ENCODE results near the gene SLC5A10. TPM values are rescaled to one million over a fixed set of nuclear protein-coding genes. Genes with fewer than 3 reads are reported as not detected.

Gene SLC5A10
- total RNA-seq, 1 experiment from 2014 or later = not detected

DNA sequence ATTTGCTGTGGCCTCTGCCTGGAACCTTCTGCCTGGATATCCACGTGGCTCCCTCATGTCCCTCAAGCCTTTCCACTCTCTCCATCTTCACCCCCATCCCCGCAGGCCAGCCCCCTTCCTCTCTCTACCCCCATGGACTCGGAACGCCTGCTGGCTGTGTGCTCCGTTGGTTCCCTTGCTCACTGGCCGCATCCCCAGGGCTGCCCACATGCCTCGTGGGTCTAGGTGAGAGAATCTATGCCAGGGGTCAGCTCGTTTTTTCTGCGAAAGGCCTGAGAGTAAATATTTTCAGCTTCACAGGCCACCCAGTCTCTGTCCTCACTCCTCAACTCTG, 12.0 kb downstream of the SLC5A10 start:
- Mint-ChIP-seq H3K4me1 (peaks cover 27 to 29% of the 10 kb centered on the region in 2 experiments), H3K9me3 (no peaks in the 10 kb centered on the region), H3K36me3 (ENCODE audit: insufficient read depth in 1 of 3, low read depth in 3 of 3) (peaks cover 0 to 2% (median 0%) of the 10 kb centered on the region in 3 experiments; a peak in 1 of 7 replicates), H3K27ac (peak overlapping the region in 1 of 3 experiments; percentile 81; a peak in 2 of 7 replicates), H3K27me3 (ENCODE audit: low read depth) (no peaks in the 10 kb centered on the region), H3K4me3 (no peak overlapping the region; a peak in 1 of 5 replicates)
- Histone ChIP-seq H3K23ac (ENCODE audit: insufficient read length, low read depth, low read length) (no peak overlapping the region), H3T11ph (ENCODE audit: low read length) (no peak overlapping the region), H2BK15ac (ENCODE audit: low read depth, low read length) (no peak overlapping the region), H3K4me2 (ENCODE audit: insufficient read depth, insufficient read length, low read length) (no peak overlapping the region), H2BK12ac (ENCODE audit: insufficient read length, low read depth, low read length) (no peak overlapping the region), H3K14ac (ENCODE audit: insufficient read depth, low read length) (no peak overlapping the region; the same call in 1 of the 2 replicates), H2AK5ac (ENCODE audit: insufficient read length, low read length) (no peak overlapping the region), H4K5ac (ENCODE audit: insufficient read length, low read depth, low read length) (no peak overlapping the region), H3K4me1 (ENCODE audit: insufficient read depth, low read length) (no peaks in the 10 kb centered on the region), H4K8ac (replicated peaks; ENCODE audit: insufficient read length, low read depth, low read length) (no peak overlapping the region), H3K9ac (ENCODE audit: extremely low read depth, insufficient read length, low read length) (no peak overlapping the region), H3K4ac (ENCODE audit: low read depth, low read length) (no peak overlapping the region), H2BK20ac (ENCODE audit: low read depth, low read length, poor library complexity, severe bottlenecking) (no peak overlapping the region), H2BK5ac (ENCODE audit: insufficient read length, low read length) (no peak overlapping the region), H3K79me1 (ENCODE audit: insufficient read depth, low read depth, low read length, poor library complexity, severe bottlenecking) (no peaks in the 10 kb centered on the region), H4K20me1 (ENCODE audit: control insufficient read depth, insufficient read depth, insufficient read length) (no peaks in the 10 kb centered on the region), H3K9me3 (ENCODE audit: control insufficient read depth, low read depth, low read length) (no peaks in the 10 kb centered on the region), H4K91ac (ENCODE audit: insufficient read length, low read depth, low read length) (no peak overlapping the region), H3K27me3 (ENCODE audit: insufficient read depth, low read length) (no peaks in the 10 kb centered on the region), H3K56ac (ENCODE audit: insufficient read length, low read depth, low read length) (no peak overlapping the region), H2BK120ac (ENCODE audit: low read depth, low read length, poor library complexity, severe bottlenecking) (no peak overlapping the region), H3K79me2 (ENCODE audit: insufficient read depth, low read length) (no peaks in the 10 kb centered on the region), H2AFZ (ENCODE audit: low read length) (no peak overlapping the region), H3K27ac (ENCODE audit: insufficient read length, low read depth, low read length) (no peak overlapping the region), H3K23me2 (ENCODE audit: insufficient read length, low read depth, low read length, poor library complexity, severe bottlenecking) (no peaks in the 10 kb centered on the region), H3K18ac (ENCODE audit: insufficient read length, low read depth, low read length) (no peak overlapping the region)
- no CpG with 5 or more reads among the region's 9 CpGs for WGBS (ENCODE audit: extremely low coverage, insufficient read length, low lambda C conversion rate)
- TF ChIP-seq, protein P1, sequence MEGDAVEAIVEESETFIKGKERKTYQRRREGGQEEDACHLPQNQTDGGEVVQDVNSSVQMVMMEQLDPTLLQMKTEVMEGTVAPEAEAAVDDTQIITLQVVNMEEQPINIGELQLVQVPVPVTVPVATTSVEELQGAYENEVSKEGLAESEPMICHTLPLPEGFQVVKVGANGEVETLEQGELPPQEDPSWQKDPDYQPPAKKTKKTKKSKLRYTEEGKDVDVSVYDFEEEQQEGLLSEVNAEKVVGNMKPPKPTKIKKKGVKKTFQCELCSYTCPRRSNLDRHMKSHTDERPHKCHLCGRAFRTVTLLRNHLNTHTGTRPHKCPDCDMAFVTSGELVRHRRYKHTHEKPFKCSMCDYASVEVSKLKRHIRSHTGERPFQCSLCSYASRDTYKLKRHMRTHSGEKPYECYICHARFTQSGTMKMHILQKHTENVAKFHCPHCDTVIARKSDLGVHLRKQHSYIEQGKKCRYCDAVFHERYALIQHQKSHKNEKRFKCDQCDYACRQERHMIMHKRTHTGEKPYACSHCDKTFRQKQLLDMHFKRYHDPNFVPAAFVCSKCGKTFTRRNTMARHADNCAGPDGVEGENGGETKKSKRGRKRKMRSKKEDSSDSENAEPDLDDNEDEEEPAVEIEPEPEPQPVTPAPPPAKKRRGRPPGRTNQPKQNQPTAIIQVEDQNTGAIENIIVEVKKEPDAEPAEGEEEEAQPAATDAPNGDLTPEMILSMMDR (conservative IDR thresholded peaks at IDR 0.05) = no peak
- no peak for DNase-seq
